IMR-90 (cell line): ENCODE results near the gene ITGB1. TPM values are rescaled to one million over a fixed set of nuclear protein-coding genes. Genes with fewer than 3 reads are reported as not detected.

Experiments
- ATAC-seq: fragments of 200-7000 bp; cut with Tn5 transposase; 2 replicates; pipeline ENCODE4 v1.9.1; 2020; ENCODE audit warnings: low read depth, mild to moderate bottlenecking, moderate library complexity
- BruUV-seq: library from RNA; stranded (reverse); fragments of 400-500 nt; replicated peaks from 2 replicates; lab custom pipeline; 2021; lab: Mats Ljungman, UMichigan
- CTCF ChIA-PET: fragments of 300-600 bp; formaldehyde crosslinking; extraction: SDS; loops from one replicate; lab custom pipeline; 2021; ENCODE audit warnings: antibody characterized with exemption; lab: Yijun Ruan, JAX
- POLR2A ChIA-PET: fragments of 300-600 bp; sonication (Branson Sonifier 250); formaldehyde crosslinking; loops from one replicate; lab custom pipeline; 2022; ENCODE audit warnings: antibody characterized with exemption; ENCODE audit not compliant: unreplicated experiment; lab: Charles Lee
- DNase-seq: peaks from one replicate; pipeline ENCODE4 v3.0.0; 2013
- H2AFZ ChIP-seq: replicated peaks from 2 replicates; pipeline ENCODE3; 2013; ENCODE audit warnings: low read length, mild to moderate bottlenecking; ENCODE audit not compliant: poor library complexity
- H2AK5ac ChIP-seq: 2 replicates; pipeline ENCODE4 v1.6.1; 2013; ENCODE audit warnings: low read depth, low read length, inconsistent platforms
- H2AK9ac ChIP-seq: replicated peaks from 2 replicates; pipeline ENCODE3; 2013; ENCODE audit warnings: mild to moderate bottlenecking, low read depth, low read length, moderate library complexity; ENCODE audit not compliant: poor library complexity
- H2BK120ac ChIP-seq: 2 replicates; pipeline ENCODE4 v1.6.1; 2013; ENCODE audit warnings: low read depth, low read length, inconsistent platforms
- H2BK15ac ChIP-seq: 3 replicates; pipeline ENCODE4 v1.6.1; 2013; ENCODE audit warnings: low read depth, low read length, inconsistent platforms
- H2BK20ac ChIP-seq: 2 replicates; pipeline ENCODE4 v1.6.1; 2013; ENCODE audit warnings: low read depth, mild to moderate bottlenecking, inconsistent platforms, low read length, moderate library complexity
- H2BK5ac ChIP-seq: 2 replicates; pipeline ENCODE4 v1.6.1; 2013; ENCODE audit warnings: mild to moderate bottlenecking, low read depth, low read length, inconsistent platforms; ENCODE audit not compliant: poor library complexity, severe bottlenecking
- H3K14ac ChIP-seq: replicated peaks from 2 replicates; pipeline ENCODE4 v1.6.1; 2013; ENCODE audit warnings: low read depth, low read length, inconsistent platforms
- H3K18ac ChIP-seq: 2 replicates; pipeline ENCODE4 v1.6.1; 2013; ENCODE audit warnings: low read depth, low read length, control low read depth
- H3K23ac ChIP-seq: 2 replicates; pipeline ENCODE4 v1.6.1; 2013; ENCODE audit warnings: low read depth, low read length, inconsistent platforms
- H3K27ac ChIP-seq: 2 replicates; pipeline ENCODE4 v1.5.1; 2013; ENCODE audit warnings: mild to moderate bottlenecking, control low read depth, low read length; ENCODE audit not compliant: insufficient read depth
- H3K27me3 ChIP-seq: 2 replicates; pipeline ENCODE4 v1.6.1; 2013; ENCODE audit warnings: low read length; ENCODE audit not compliant: control insufficient read depth, insufficient read depth
- H3K36me3 ChIP-seq: 2 replicates; pipeline ENCODE4 v1.6.1; 2013; ENCODE audit warnings: low read length, mixed read lengths; ENCODE audit not compliant: control insufficient read depth, insufficient read depth
- H3K4ac ChIP-seq: 2 replicates; pipeline ENCODE4 v1.6.1; 2013; ENCODE audit warnings: low read depth, low read length, inconsistent platforms
- H3K4me1 ChIP-seq: 2 replicates; pipeline ENCODE4 v1.6.1; 2013; ENCODE audit warnings: low read length, mixed read lengths; ENCODE audit not compliant: control insufficient read depth, insufficient read depth
- H3K4me2 ChIP-seq: 2 replicates; pipeline ENCODE4 v1.6.1; 2013; ENCODE audit warnings: low read depth, mild to moderate bottlenecking, control low read depth, low read length, moderate library complexity
- H3K4me3 ChIP-seq: 2 replicates; pipeline ENCODE4 v1.5.1; 2013; ENCODE audit warnings: low read depth, mild to moderate bottlenecking, control low read depth, low read length, moderate library complexity; ENCODE audit not compliant: insufficient read depth
- H3K56ac ChIP-seq: 2 replicates; pipeline ENCODE4 v1.6.1; 2013; ENCODE audit warnings: low read length, inconsistent platforms; ENCODE audit not compliant: insufficient read depth; ENCODE audit errors: extremely low read depth
- H3K79me1 ChIP-seq, 2 experiments: 2 replicates each; pipeline ENCODE4 v1.6.1; 2013; ENCODE audit warnings: low read length in 2 of 2, inconsistent platforms in 1 of 2, low read depth in 1 of 2
- H3K9ac ChIP-seq: 2 replicates; pipeline ENCODE4 v1.6.1; 2013; ENCODE audit warnings: low read depth, low read length, control low read depth
- H3K9me1 ChIP-seq: 2 replicates; pipeline ENCODE4 v1.6.1; 2013; ENCODE audit warnings: low read length, inconsistent platforms; ENCODE audit not compliant: insufficient read depth
- H3K9me3 ChIP-seq: 2 replicates; pipeline ENCODE4 v1.6.1; 2013; ENCODE audit warnings: low read length; ENCODE audit not compliant: control insufficient read depth, insufficient read depth
- H4K20me1 ChIP-seq: 2 replicates; pipeline ENCODE4 v1.6.1; 2013; ENCODE audit warnings: low read length, inconsistent platforms; ENCODE audit not compliant: insufficient read depth
- H4K5ac ChIP-seq: 2 replicates; pipeline ENCODE4 v1.6.1; 2013; ENCODE audit warnings: mild to moderate bottlenecking, low read depth, low read length, control low read depth
- H4K8ac ChIP-seq, 2 experiments: 2 replicates each; pipeline ENCODE4 v1.6.1; 2013; ENCODE audit warnings: low read depth in 2 of 2, low read length in 2 of 2, control low read depth in 1 of 2, inconsistent platforms in 1 of 2
- H4K91ac ChIP-seq: 2 replicates; pipeline ENCODE4 v1.6.1; 2013; ENCODE audit warnings: low read depth, low read length, inconsistent platforms; ENCODE audit not compliant: insufficient read depth
- BHLHE40 ChIP-seq: fragments of 150-350 bp; IDR thresholded peaks from 2 replicates; pipeline ENCODE4 v1.6.1; 2016; ENCODE audit warnings: mild to moderate bottlenecking, low read depth, low read length
- CEBPB ChIP-seq: IDR thresholded peaks from 2 replicates; pipeline ENCODE4 v1.6.1; 2012; ENCODE audit warnings: low read depth, low read length, improper control_type of control experiment
- CHD1 ChIP-seq: IDR thresholded peaks from 2 replicates; pipeline ENCODE4 v1.6.1; 2012; ENCODE audit warnings: low read depth, low read length, improper control_type of control experiment
- CTCF ChIP-seq: conservative IDR thresholded peaks from 2 replicates; pipeline ENCODE4 v1.5.1; 2012; ENCODE audit warnings: mild to moderate bottlenecking, low read depth, low read length, improper control_type of control experiment
- ELK1 ChIP-seq: fragments of 150-350 bp; IDR thresholded peaks from 2 replicates; pipeline ENCODE4 v1.6.1; 2016; ENCODE audit warnings: low read depth, mild to moderate bottlenecking, low read length, moderate library complexity, borderline replicate concordance
- FOS ChIP-seq: fragments of 150-350 bp; IDR thresholded peaks from 2 replicates; pipeline ENCODE4 v1.6.1; 2016; ENCODE audit warnings: low read depth, low read length
- MAFK ChIP-seq: IDR thresholded peaks from 2 replicates; pipeline ENCODE4 v1.6.1; 2012; ENCODE audit warnings: low read depth, low read length, improper control_type of control experiment
- MAZ ChIP-seq: IDR thresholded peaks from 2 replicates; pipeline ENCODE4 v1.6.1; 2012; ENCODE audit warnings: low read depth, mild to moderate bottlenecking, low read length, improper control_type of control experiment, moderate library complexity, borderline replicate concordance
- MXI1 ChIP-seq: IDR thresholded peaks from 2 replicates; pipeline ENCODE4 v1.6.1; 2012; ENCODE audit warnings: low read depth, mild to moderate bottlenecking, low read length, moderate library complexity, borderline replicate concordance
- POLR2A ChIP-seq: IDR thresholded peaks from 2 replicates; pipeline ENCODE4 v1.6.1; 2012; ENCODE audit warnings: mild to moderate bottlenecking, low read depth, low read length
- RAD21 ChIP-seq: IDR thresholded peaks from 2 replicates; pipeline ENCODE4 v1.6.1; 2012; ENCODE audit warnings: low read length, improper control_type of control experiment
- RCOR1 ChIP-seq: IDR thresholded peaks from 2 replicates; pipeline ENCODE4 v1.6.1; 2012; ENCODE audit warnings: mild to moderate bottlenecking, low read length, improper control_type of control experiment; ENCODE audit not compliant: insufficient replicate concordance
- RFX5 ChIP-seq: IDR thresholded peaks from 2 replicates; pipeline ENCODE4 v1.8.0; 2012; ENCODE audit warnings: low read depth, mild to moderate bottlenecking, low read length, moderate library complexity
- SMC3 ChIP-seq: fragments of 150-350 bp; IDR thresholded peaks from 2 replicates; pipeline ENCODE4 v1.6.1; 2016; ENCODE audit warnings: low read depth, mild to moderate bottlenecking, antibody characterized with exemption, low read length, moderate library complexity
- USF2 ChIP-seq: fragments of 150-350 bp; IDR thresholded peaks from 2 replicates; pipeline ENCODE4 v1.6.1; 2017; ENCODE audit warnings: mild to moderate bottlenecking, antibody characterized with exemption, low read length, low read depth
- WGBS, 2 experiments: methylation state at CpG; one replicate each; pipeline versions ENCODE4 v1.1.5 to v1.1.7; 2013; ENCODE audit warnings: missing lambda C conversion rate in 2 of 2; ENCODE audit not compliant: insufficient read length in 1 of 2; ENCODE audit errors: extremely low coverage in 2 of 2; 5-methylcytosine and 5-hydroxymethylcytosine counted together
- dilution Hi-C: fragments of 300-500 bp; cut with HindIII; formaldehyde crosslinking; loops from one replicate; pipeline ENCODE4 v1.14.3; 2018; ENCODE audit warnings: low sequenced_read_pairs; ENCODE audit not compliant: unreplicated experiment
- in situ Hi-C: fragments of 300-500 bp; cut with MboI; formaldehyde crosslinking; loops from 3 replicates; pipeline ENCODE4 v1.14.3; 2019; ENCODE audit warnings: low sequenced_read_pairs, inconsistent platforms, mixed read lengths
- intact Hi-C: fragments of 100-400 bp; cut with micrococcal nuclease; formaldehyde crosslinking; loops from 2 replicates; pipeline ENCODE4 v1.10.0; 2022
- polyA plus RNA-seq, 3 experiments: library from polyadenylated mRNA; depleted of rRNA; stranded (reverse); fragments of >200 nt; gene quantifications; 2 replicates each; pipeline ENCODE4 v1.2.3, GENCODE V29; 2012; ENCODE audit warnings: low replicate concordance in 1 of 3
- total RNA-seq: library from RNA; depleted of rRNA; stranded (reverse); fragments of >200 nt; gene quantifications from 2 replicates; pipeline ENCODE4 v1.2.3, GENCODE V29; 2012

The ITGB1 gene
- total and polyA plus RNA-seq, 2 of the 4 experiments (the other 2 are of a cell fraction) = 1,331 to 2,066 TPM

- no peak overlapping the region for H3K4me3 ChIP-seq
- no peak overlapping the region for H2BK5ac ChIP-seq
- no peak overlapping the region for H2AK5ac ChIP-seq
- in situ Hi-C loops (no loop called here), dilution Hi-C loops (no loop called here), intact Hi-C loops (loop anchor here (1.0 kb wide), 1 partner anchor 8 kb away; no protein-coding TSS in a partner anchor)
- ChIA-PET CTCF (no interaction called here), POLR2A (interaction anchor here (1.1 kb wide), 1 partner anchor 9 kb away, joined by 3 read pairs; no protein-coding TSS in a partner anchor)
- H2AFZ ChIP-seq = no peak overlapping the region
- H3K9me1 ChIP-seq = no peaks in the 10 kb centered on the region
- no peak overlapping the region for H4K91ac ChIP-seq
- no peak overlapping the region for H3K14ac ChIP-seq
- no peak overlapping the region for H2BK15ac ChIP-seq
- H3K23ac ChIP-seq = no peak overlapping the region
- peak overlapping the region; percentile 64; the same call in 1 of the 2 replicates for H3K18ac ChIP-seq
- no peak overlapping the region; the same call in 1 of the 2 replicates for H3K4me2 ChIP-seq
- ATAC-seq (no peak), DNase-seq (no peak)
- peaks cover 3% of the 10 kb centered on the region; the same call in 1 of the 2 replicates for H3K4me1 ChIP-seq
- H2AK9ac ChIP-seq = no peak overlapping the region
- H4K5ac ChIP-seq = no peak overlapping the region
- H2BK20ac ChIP-seq = no peak overlapping the region
- WGBS, 2 experiments = 80% methylated on average over 2 of the region's 6 CpGs; no CpG with 5 or more reads in 1 of the 2 experiments
- H3K4ac ChIP-seq = no peak overlapping the region
- H4K8ac ChIP-seq = 0 out of 4 replicates have a peak overlapping the region, but pooled peaks of 1 of the 2 experiments have one; percentile 39
- H3K79me1 ChIP-seq = 0 out of 4 replicates have a peak, but pooled peaks cover 0 to 5% of the 10 kb centered on the region in 2 experiments
- no peaks in the 10 kb centered on the region for H3K9me3 ChIP-seq
- TF ChIP-seq MXI1 (no peak), RCOR1 (no peak), RAD21 (no peak), ELK1 (no peak), BHLHE40 (no peak), USF2 (no peak), FOS (no peak), MAFK (no peak), RFX5 (no peak), POLR2A (no peak), CEBPB (no peak), CTCF (no peak), CHD1 (no peak), SMC3 (no peak), MAZ (no peak)
- H3K56ac ChIP-seq = no peak overlapping the region
- no peak overlapping the region for H3K27ac ChIP-seq
- H3K36me3 ChIP-seq = no peaks in the 10 kb centered on the region
- H3K27me3 ChIP-seq = no peaks in the 10 kb centered on the region
- no TSS peak for BruUV-seq
- H2BK120ac ChIP-seq = no peak overlapping the region; the same call in 1 of the 2 replicates
- H4K20me1 ChIP-seq = no peaks in the 10 kb centered on the region
- H3K9ac ChIP-seq = no peak overlapping the region
Measured at GRCh38 chr10:32971536-32972091, 13.6 kb upstream of the ITGB1 start.
